Activated CD8-positive, alpha-beta memory T cell treated with anti-CD3 and anti-CD28 coated beads, Interleukin-2, amount 10 ng/mL, durations not matched to agents 7 days and 5 days (primary cell): ENCODE measurements around the gene SMG6. TPM values are rescaled to one million over a fixed set of nuclear protein-coding genes. Genes with fewer than 3 reads are reported as not detected.
A peak's percentile ranks its signal among the peaks of the same experiment; 100 is the strongest.
"Not testable (repeated sequence)": the region's sequence is repeated elsewhere in the genome, so short reads cannot be mapped to it uniquely, and the experiment has no call there.

Experiments used
- ATAC-seq: fragments of 150-1000 bp; cut with Tn5 transposase; one replicate; pipeline ENCODE4 v1.10.0; 2021; ENCODE audit warnings: moderate library complexity
- CTCF ChIA-PET: fragments of 350-600 bp; sonication (Branson Sonifier 250); formaldehyde crosslinking; loops from one replicate; lab custom pipeline; 2021; ENCODE audit warnings: antibody characterized with exemption; lab: Charles Lee
- DNase-seq: peaks from one replicate; pipeline ENCODE4 v3.0.0-alpha.2; 2020
- H3K27ac Mint-ChIP-seq: one replicate; pipeline ENCODE4 v1.8.0; 2021; ENCODE audit warnings: mild to moderate bottlenecking, mixed read lengths
- H3K27me3 Mint-ChIP-seq: one replicate; pipeline ENCODE4 v1.8.0; 2021; ENCODE audit warnings: mixed read lengths
- H3K36me3 Mint-ChIP-seq: one replicate; pipeline ENCODE4 v1.8.0; 2021; ENCODE audit warnings: mild to moderate bottlenecking, mixed read lengths
- H3K4me1 Mint-ChIP-seq: one replicate; pipeline ENCODE4 v1.8.0; 2021; ENCODE audit warnings: mixed read lengths
- H3K4me3 Mint-ChIP-seq: one replicate; pipeline ENCODE4 v1.8.0; 2021; ENCODE audit warnings: mild to moderate bottlenecking, moderate library complexity, mixed read lengths
- H3K9me3 Mint-ChIP-seq: one replicate; pipeline ENCODE4 v1.8.0; 2022; ENCODE audit warnings: low read depth, mixed read lengths
- total RNA-seq, 2 experiments: library from RNA; stranded (reverse); gene quantifications; one replicate each; pipeline ENCODE4 v1.2.3, GENCODE V29; 2021

SMG6 gene
- total RNA-seq, 2 experiments from 2014 or later: 46.7 to 60.9 TPM

- Mint-ChIP-seq H3K4me1 (peaks cover 68% of the 10 kb centered on the region), H3K4me3 (peak overlapping the region; percentile 63), H3K36me3 (peaks cover 18% of the 10 kb centered on the region), H3K9me3 (no peaks in the 10 kb centered on the region), H3K27me3 (no peaks in the 10 kb centered on the region), H3K27ac (peak overlapping the region; percentile 89)
- CTCF ChIA-PET: interaction anchor here (0.6 to 4.3 kb wide), 16 partner anchors 10 to 158 kb away, joined by 3 to 32 read pairs (median 4); partner anchors contain the start of genes HIC1, SMG6 and SRR
- ATAC-seq: no peak
- no peak for DNase-seq
Measured at GRCh38 chr17:2214047-2214928, 89.3 kb downstream of the SMG6 start.

GRCh38 chr17:2213291-2213960 is 90.2 kb downstream of the SMG6 start:
- peak overlapping the region; percentile 89 for H3K27ac Mint-ChIP-seq
- CTCF ChIA-PET: interaction anchor here (0.7 to 4.3 kb wide), 11 partner anchors 15 to 157 kb away, joined by 3 to 32 read pairs (median 4); partner anchors contain the start of genes HIC1, SMG6 and SRR

DNA sequence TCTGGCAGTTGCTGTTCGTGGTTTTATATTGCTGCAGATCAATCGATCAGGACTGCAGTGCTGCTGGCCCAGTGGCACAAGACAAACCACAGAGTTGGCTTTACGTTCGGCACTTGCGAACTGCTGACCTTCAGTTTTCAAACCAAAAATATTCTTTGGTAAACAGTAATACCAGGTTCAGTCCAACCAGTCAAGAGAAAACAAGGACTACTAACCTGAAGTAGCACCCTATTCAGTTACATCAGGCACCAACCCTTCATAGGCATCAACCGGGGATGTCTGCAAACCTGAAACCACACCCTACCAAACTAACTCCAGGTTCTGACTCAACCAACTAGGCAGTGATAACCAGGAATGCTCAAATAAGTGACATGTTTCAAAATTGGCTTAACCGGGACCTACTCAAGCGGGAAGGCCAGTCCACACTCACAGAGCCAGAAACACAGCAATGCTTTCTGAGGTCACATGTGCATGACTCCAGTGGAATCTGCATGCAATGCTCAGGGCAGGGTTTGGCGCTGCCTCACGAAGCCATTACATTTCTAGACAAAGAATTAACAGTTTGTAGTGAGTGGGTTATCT is 91.1 kb downstream of the SMG6 start:
- CTCF ChIA-PET: interaction anchor here (0.7 to 4.3 kb wide), 7 partner anchors 14 to 156 kb away, joined by 3 to 32 read pairs (median 6); partner anchors contain the start of gene HIC1
- ATAC-seq (no peak), DNase-seq (peak; percentile 45)
- Mint-ChIP-seq H3K4me1 (peaks cover 58% of the 10 kb centered on the region), H3K9me3 (no peaks in the 10 kb centered on the region), H3K27ac (peak overlapping the region; percentile 39), H3K36me3 (peaks cover 12% of the 10 kb centered on the region), H3K27me3 (no peaks in the 10 kb centered on the region), H3K4me3 (peak overlapping the region; percentile 6)

More at GRCh38 chr17:2213291-2213960, 90.2 kb downstream of the SMG6 start:
- Mint-ChIP-seq H3K4me1 (peaks cover 65% of the 10 kb centered on the region), H3K9me3 (no peaks in the 10 kb centered on the region), H3K36me3 (peaks cover 15% of the 10 kb centered on the region), H3K4me3 (no peak overlapping the region), H3K27me3 (no peaks in the 10 kb centered on the region)
- ATAC-seq (no peak), DNase-seq (no peak)

DNA sequence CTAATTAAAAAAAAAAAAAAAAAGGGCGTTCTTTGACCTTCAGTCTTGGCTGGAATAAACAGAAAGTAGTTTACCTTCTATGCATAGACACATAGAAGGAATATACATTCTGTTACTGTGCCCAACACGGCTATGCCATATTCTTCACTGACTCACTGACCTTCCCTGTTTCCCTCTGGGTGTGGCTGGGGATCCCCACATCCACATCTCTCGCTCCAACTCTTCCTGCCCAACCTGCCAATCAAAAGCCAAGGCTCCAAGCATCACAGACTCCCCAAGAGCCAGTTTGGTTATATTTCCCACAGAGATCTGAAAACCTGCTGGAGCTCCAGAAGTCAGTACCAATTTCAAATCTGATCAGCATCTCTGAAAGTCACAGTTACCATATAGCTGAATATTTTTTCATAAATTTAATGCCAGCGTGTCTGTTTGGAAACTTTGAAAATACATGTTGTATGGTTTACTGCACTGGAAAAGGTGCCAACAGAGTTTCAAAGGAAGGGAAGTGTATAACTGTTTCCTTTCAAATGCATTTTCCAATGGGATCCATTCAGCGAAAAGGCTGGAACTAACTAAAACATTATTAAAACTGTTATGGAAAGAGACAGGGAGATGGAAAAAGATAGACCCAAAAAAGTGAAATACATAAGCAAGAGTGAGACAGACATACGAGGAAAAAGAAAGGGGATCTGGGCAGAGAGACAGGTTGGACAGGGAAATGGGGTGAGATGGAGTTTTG is 91.8 kb downstream of the SMG6 start:
- Mint-ChIP-seq H3K36me3 (peaks cover 9% of the 10 kb centered on the region), H3K27ac (peak overlapping the region; percentile 39), H3K27me3 (no peaks in the 10 kb centered on the region), H3K4me1 (peaks cover 54% of the 10 kb centered on the region), H3K9me3 (no peaks in the 10 kb centered on the region), H3K4me3 (peak overlapping the region; percentile 6)
- DNase-seq: no peak
- CTCF ChIA-PET: interaction anchor here (0.9 kb wide), 1 partner anchor 33 kb away, joined by 3 read pairs; no protein-coding TSS in a partner anchor
- ATAC-seq: no peak

GRCh38 chr17:2210726-2211125 is 92.9 kb downstream of the SMG6 start:
- CTCF ChIA-PET: interaction anchor here (0.7 to 2.1 kb wide), 8 partner anchors 9 to 152 kb away, joined by 3 to 5 read pairs (median 3); no protein-coding TSS in a partner anchor
- ATAC-seq (no peak), DNase-seq (no peak)
- Mint-ChIP-seq H3K4me3 (no peak overlapping the region), H3K9me3 (no peaks in the 10 kb centered on the region), H3K36me3 (peaks cover 5% of the 10 kb centered on the region), H3K27me3 (no peaks in the 10 kb centered on the region), H3K27ac (no peak overlapping the region), H3K4me1 (peaks cover 45% of the 10 kb centered on the region)

DNA sequence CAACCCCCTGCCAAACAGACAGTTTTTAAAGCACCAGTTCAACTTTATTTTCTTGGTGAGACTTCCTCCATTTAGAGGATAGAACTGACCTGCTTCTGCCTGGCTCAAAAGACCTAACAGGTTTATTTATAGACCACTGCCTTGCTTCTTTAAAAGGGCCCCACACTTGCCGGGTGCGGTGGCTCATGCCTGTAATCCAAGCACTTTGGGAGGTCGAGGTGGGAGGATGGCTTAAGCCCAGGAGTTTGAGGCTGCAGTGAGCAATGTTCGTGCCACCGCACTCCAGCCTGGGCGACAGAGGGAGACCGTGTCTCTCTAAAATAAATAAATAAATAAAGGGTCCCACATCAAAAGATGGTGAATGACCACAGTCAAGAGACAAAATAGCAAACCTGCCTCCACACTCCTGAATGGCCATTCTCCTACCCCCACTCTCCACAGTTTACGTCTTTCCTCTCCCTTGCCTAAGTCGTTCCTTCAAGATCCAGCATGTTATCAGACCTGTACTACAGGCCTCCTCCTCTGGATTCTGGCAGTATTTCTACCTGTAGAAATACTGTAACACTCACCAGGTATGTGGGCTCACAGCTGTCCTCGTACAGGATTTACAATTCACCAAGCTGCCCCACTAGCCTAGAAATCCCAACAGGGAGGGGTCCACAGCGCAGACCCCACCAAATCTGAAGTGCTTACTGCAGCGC is 95.6 kb downstream of the SMG6 start:
- CTCF ChIA-PET: interaction anchor here (1.2 to 3.3 kb wide), 5 partner anchors 12 to 137 kb away, joined by 3 to 10 read pairs (median 4); no protein-coding TSS in a partner anchor
- DNase-seq (no peak), ATAC-seq (no peak)
- Mint-ChIP-seq H3K36me3 (peaks cover 16% of the 10 kb centered on the region), H3K27me3 (no peaks in the 10 kb centered on the region), H3K4me1 (peaks cover 32% of the 10 kb centered on the region), H3K27ac (no peak overlapping the region), H3K9me3 (no peaks in the 10 kb centered on the region), H3K4me3 (no peak overlapping the region)

- DNase-seq (no peak), ATAC-seq (no peak)
- Mint-ChIP-seq H3K27ac (no peak overlapping the region), H3K9me3 (no peaks in the 10 kb centered on the region), H3K4me3 (no peak overlapping the region), H3K27me3 (no peaks in the 10 kb centered on the region), H3K36me3 (peaks cover 24% of the 10 kb centered on the region), H3K4me1 (peaks cover 32% of the 10 kb centered on the region)
- CTCF ChIA-PET: interaction anchor here (0.9 to 2.4 kb wide), 2 partner anchors 12 to 149 kb away, joined by 3 to 7 read pairs; partner anchors contain the start of gene HIC1
Measured at GRCh38 chr17:2204393-2204792, 99.2 kb downstream of the SMG6 start.

DNA sequence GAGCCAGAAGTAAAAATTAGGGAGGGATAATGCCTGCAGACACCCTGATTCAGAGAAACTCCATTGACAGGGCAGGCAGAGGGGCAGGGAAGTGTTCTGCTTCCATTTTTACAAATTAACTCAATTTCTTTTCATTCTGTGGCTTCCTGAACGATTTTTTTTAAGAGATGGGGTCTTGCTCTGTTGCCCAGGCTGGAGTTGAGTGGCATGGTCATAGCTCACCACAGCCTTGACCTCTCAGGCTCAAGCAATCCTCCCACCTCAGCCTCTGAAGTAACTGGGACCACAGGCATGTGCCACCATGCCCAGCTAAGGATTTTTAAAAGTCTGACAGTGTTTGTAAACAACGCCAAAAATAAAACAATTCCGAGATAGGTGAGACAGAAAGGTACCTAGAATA is 99.8 kb downstream of the SMG6 start:
- H3K27me3 Mint-ChIP-seq: no peaks in the 10 kb centered on the region
- no peaks in the 10 kb centered on the region for H3K9me3 Mint-ChIP-seq
- H3K4me3 Mint-ChIP-seq: no peak overlapping the region
- DNase-seq: no peak
- no peak overlapping the region for H3K27ac Mint-ChIP-seq
- CTCF ChIA-PET: interaction anchor here (1.1 to 2.4 kb wide), 2 partner anchors 10 to 149 kb away, joined by 3 to 7 read pairs; partner anchors contain the start of gene HIC1
- H3K4me1 Mint-ChIP-seq: peaks cover 34% of the 10 kb centered on the region
- peaks cover 24% of the 10 kb centered on the region for H3K36me3 Mint-ChIP-seq
- ATAC-seq: no peak

DNA sequence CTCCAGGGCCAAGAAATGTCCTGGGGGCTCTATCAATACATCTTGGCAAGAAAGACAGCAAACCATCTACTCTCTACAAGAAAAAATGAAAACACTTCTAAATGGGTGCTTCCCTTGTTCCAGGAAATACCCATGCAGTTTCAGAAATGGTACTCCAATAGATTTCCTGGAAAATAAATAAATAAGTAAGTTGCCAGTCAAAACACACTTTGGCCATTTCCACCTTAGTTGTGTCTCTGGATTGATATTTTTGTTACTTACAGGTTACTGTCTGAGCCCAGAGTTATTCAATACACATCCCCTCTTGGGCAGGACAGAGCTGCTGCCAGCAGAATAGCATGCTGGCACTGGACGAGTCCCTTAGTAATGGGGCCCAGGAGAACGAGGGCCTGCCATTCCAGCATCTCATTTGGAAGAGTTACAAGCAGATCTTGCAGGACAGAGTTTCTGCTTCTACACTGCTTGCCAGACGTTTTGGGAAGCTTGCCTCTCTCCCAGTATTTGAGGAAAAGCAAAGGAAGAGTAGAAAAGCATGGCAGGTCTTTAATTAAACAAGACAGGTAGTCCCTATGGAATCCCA is 100.5 kb downstream of the SMG6 start:
- H3K27ac Mint-ChIP-seq: peak overlapping the region; percentile 81
- H3K9me3 Mint-ChIP-seq: no peaks in the 10 kb centered on the region
- DNase-seq (no peak), ATAC-seq (peak; percentile 49)
- no peaks in the 10 kb centered on the region for H3K27me3 Mint-ChIP-seq
- peak overlapping the region; percentile 37 for H3K4me3 Mint-ChIP-seq
- H3K4me1 Mint-ChIP-seq: peaks cover 34% of the 10 kb centered on the region
- CTCF ChIA-PET: interaction anchor here (1.1 to 2.4 kb wide), 3 partner anchors 9 to 148 kb away, joined by 3 to 7 read pairs (median 4); partner anchors contain the start of gene HIC1
- H3K36me3 Mint-ChIP-seq: peaks cover 24% of the 10 kb centered on the region

DNA sequence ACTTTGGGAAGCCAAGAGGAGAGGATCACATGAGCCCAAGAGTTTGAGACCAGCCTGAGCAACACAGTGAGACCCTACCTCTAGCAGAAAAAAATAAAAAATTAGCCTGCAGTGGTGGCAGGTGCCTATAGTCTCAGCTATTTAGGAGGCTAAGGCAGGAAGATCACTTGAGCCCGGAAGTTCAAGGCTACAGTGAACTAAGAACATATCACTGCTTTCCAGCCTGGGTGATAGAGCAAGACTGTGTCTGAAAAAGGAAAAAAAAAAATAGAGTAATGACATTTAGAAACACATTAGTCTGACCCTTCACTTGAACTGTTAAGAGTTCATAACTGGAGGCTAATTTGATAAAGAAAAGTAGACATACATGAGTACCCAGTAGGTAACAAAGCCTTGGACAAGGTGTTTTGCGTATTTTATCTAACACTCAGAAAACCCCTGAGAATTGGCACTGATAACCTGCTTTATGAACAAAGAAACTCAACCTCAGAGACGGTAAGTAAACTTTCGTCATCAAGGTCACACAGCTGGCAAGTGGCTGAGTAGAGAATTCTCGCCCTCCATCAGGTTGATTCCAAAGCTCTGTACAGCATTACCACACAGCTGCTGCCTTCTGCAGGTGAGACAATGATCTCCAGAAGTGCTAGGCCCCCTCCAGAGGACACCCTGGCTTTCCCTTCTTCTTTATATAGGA is 101.1 kb downstream of the SMG6 start:
- Mint-ChIP-seq H3K27me3 (no peaks in the 10 kb centered on the region), H3K27ac (peak overlapping the region; percentile 81), H3K36me3 (peaks cover 24% of the 10 kb centered on the region), H3K4me1 (peaks cover 34% of the 10 kb centered on the region), H3K4me3 (peak overlapping the region; percentile 37), H3K9me3 (no peaks in the 10 kb centered on the region)
- DNase-seq (no peak), ATAC-seq (peak; percentile 53)
- CTCF ChIA-PET: interaction anchor here (0.5 to 2.4 kb wide), 5 partner anchors 10 to 437 kb away, joined by 3 to 7 read pairs (median 3); partner anchors contain the start of gene HIC1

DNA sequence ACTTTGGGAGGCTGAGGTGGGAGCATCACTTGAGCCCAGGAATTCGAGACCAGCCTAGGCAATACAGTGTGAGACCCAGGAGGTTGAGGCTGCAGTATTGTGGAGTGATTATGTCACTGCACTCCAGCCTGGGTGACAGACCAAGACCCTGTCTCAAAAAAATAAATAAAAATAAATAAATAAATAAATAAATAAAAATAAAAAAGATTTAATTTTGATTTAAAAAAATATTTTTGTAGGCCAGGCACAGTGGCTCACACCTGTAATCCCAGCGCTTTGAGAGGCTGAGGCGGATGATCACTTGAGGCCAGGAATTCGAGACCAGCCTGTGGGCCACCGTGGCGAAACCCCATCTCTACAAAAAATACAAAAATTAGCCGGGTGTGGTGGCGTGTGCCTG is 104.2 kb downstream of the SMG6 start:
- CTCF ChIA-PET, H3K27ac Mint-ChIP-seq, H3K9me3 Mint-ChIP-seq, DNase-seq, ATAC-seq, H3K27me3 Mint-ChIP-seq, H3K4me3 Mint-ChIP-seq: not testable (repeated sequence)
- Mint-ChIP-seq H3K4me1 (peaks cover 49% of the 10 kb centered on the region), H3K36me3 (peaks cover 33% of the 10 kb centered on the region)
